BJ (cell line): ENCODE measurements around the gene UGT2B7. TPM values are rescaled to one million over a fixed set of nuclear protein-coding genes. Genes with fewer than 3 reads are reported as not detected.

Source experiments
- CTCF ChIA-PET: fragments of 350-600 bp; formaldehyde crosslinking; extraction: SDS; loops from one replicate; lab custom pipeline; 2021; ENCODE audit warnings: antibody characterized with exemption, inconsistent platforms; lab: Yijun Ruan, JAX
- POLR2A ChIA-PET: fragments of 300-600 bp; sonication (Branson Sonifier 250); formaldehyde crosslinking; extraction: SDS; loops from one replicate; lab custom pipeline; 2021; ENCODE audit warnings: antibody characterized with exemption; lab: Charles Lee
- DNase-seq: peaks from one replicate; pipeline ENCODE4 v3.0.0-alpha.2; 2011; ENCODE audit warnings: low read depth
- H3K27me3 ChIP-seq: 2 replicates; pipeline ENCODE4 v1.6.0; 2011; ENCODE audit warnings: low read length; ENCODE audit not compliant: control insufficient read depth, insufficient read depth
- H3K36me3 ChIP-seq: 2 replicates; pipeline ENCODE4 v1.5.1; 2011; ENCODE audit warnings: low read length; ENCODE audit not compliant: control insufficient read depth, insufficient read depth
- H3K4me3 ChIP-seq: 2 replicates; pipeline ENCODE4 v1.5.1; 2011; ENCODE audit warnings: low read depth, mild to moderate bottlenecking, control low read depth, low read length
- CTCF ChIP-seq: IDR thresholded peaks from 2 replicates; pipeline ENCODE4 v1.5.1; 2011; ENCODE audit warnings: low read depth, mild to moderate bottlenecking, control low read depth, inconsistent platforms, low read length, moderate library complexity; ENCODE audit not compliant: insufficient read depth
- polyA plus RNA-seq: library from polyadenylated mRNA; depleted of rRNA; stranded (reverse); fragments of >200 nt; gene quantifications from 2 replicates; pipeline ENCODE4 v1.2.3, GENCODE V29; 2011

Gene UGT2B7
- polyA plus RNA-seq, 1 experiment = not detected

GRCh38 chr4:69088473-69088872, 7.8 kb upstream of the UGT2B7 start:
- no peak overlapping the region for H3K4me3 ChIP-seq
- ChIA-PET CTCF (no interaction called here), POLR2A (no interaction called here)
- DNase-seq = no peak
- no peaks in the 10 kb centered on the region for H3K36me3 ChIP-seq
- no peaks in the 10 kb centered on the region for H3K27me3 ChIP-seq
- TF ChIP-seq CTCF = no peak

GRCh38 chr4:69089388-69089787, 6.9 kb upstream of the UGT2B7 start:
- ChIA-PET POLR2A (no interaction called here), CTCF (no interaction called here)
- no peak for DNase-seq
- Histone ChIP-seq H3K36me3 (no peaks in the 10 kb centered on the region), H3K27me3 (no peaks in the 10 kb centered on the region), H3K4me3 (no peak overlapping the region)
- no peak for TF ChIP-seq CTCF

GRCh38 chr4:69092190-69092589, 4.1 kb upstream of the UGT2B7 start:
- no peaks in the 10 kb centered on the region for H3K27me3 ChIP-seq
- ChIA-PET POLR2A (no interaction called here), CTCF (interaction anchor here (1.1 kb wide), 1 partner anchor 13 kb away, joined by 3 read pairs; no protein-coding TSS in a partner anchor)
- no peak for TF ChIP-seq CTCF
- no peak for DNase-seq
- H3K4me3 ChIP-seq = no peak overlapping the region
- H3K36me3 ChIP-seq = no peaks in the 10 kb centered on the region

GRCh38 chr4:69092980-69093568, 3.2 kb upstream of the UGT2B7 start:
- ChIA-PET POLR2A (no interaction called here), CTCF (no interaction called here)
- DNase-seq = no peak
- Histone ChIP-seq H3K36me3 (no peaks in the 10 kb centered on the region), H3K27me3 (no peaks in the 10 kb centered on the region), H3K4me3 (no peak overlapping the region)
- TF ChIP-seq CTCF = no peak

- no peaks in the 10 kb centered on the region for H3K36me3 ChIP-seq
- POLR2A ChIA-PET = no interaction called here
- no peak for DNase-seq
These were observed 2.6 kb upstream of the UGT2B7 start for GRCh38 chr4:69093681-69094080.

More at GRCh38 chr4:69093681-69094080, 2.6 kb upstream of the UGT2B7 start:
- CTCF ChIA-PET = no interaction called here
- H3K4me3 ChIP-seq = no peak overlapping the region
- TF ChIP-seq CTCF = no peak
- no peaks in the 10 kb centered on the region for H3K27me3 ChIP-seq
